Measurements from ENCODE around the gene BPIFB1. TPM values are rescaled to one million over a fixed set of nuclear protein-coding genes. Genes with fewer than 3 reads are reported as not detected.
A peak's percentile ranks its signal among the peaks of the same experiment; 100 is the strongest.

BPIFB1 gene
- total RNA-seq, 2 donors from 2014 or later: not detected

- H3K27me3 ChIP-seq: no peaks in the 10 kb centered on the region
- no peak overlapping the region for H3K27ac ChIP-seq
- H3K4me3 ChIP-seq: no peak overlapping the region
- no peaks in the 10 kb centered on the region for H3K4me1 ChIP-seq
- no peaks in the 10 kb centered on the region for H3K36me3 ChIP-seq (replicated peaks in 1 of 2; ENCODE audit: insufficient read depth in 1 of 2, low read depth in 2 of 2)
- intact Hi-C loops (cut with DNase I): loop anchor here (10.0 kb wide), 1 partner anchor 511 kb away; no protein-coding TSS in a partner anchor
- 73 to 81% methylated on average over 3 of the region's 3 CpGs for WGBS, 2 donors
- DNase-seq: no peak
- H3K9me3 ChIP-seq: no peaks in the 10 kb centered on the region
- TF ChIP-seq POLR2A (IDR thresholded peaks at IDR 0.05) (no peak), CTCF (IDR thresholded peaks at IDR 0.05) (no peak)
- no peak for ATAC-seq
Observed at GRCh38 chr20:33306228-33306627, 23.2 kb downstream of the BPIFB1 start.

- TF ChIP-seq POLR2A (IDR thresholded peaks at IDR 0.05) (no peak), CTCF (IDR thresholded peaks at IDR 0.05) (no peak)
- no peak overlapping the region for H3K27ac ChIP-seq
- no peaks in the 10 kb centered on the region for H3K9me3 ChIP-seq
- no peaks in the 10 kb centered on the region for H3K27me3 ChIP-seq
- 45 to 50% methylated on average over 1 to 2 of the region's 2 CpGs for WGBS, 2 donors
- H3K4me1 ChIP-seq: no peaks in the 10 kb centered on the region
- ATAC-seq: no peak
- no peaks in the 10 kb centered on the region for H3K36me3 ChIP-seq (replicated peaks in 1 of 2; ENCODE audit: insufficient read depth in 1 of 2, low read depth in 2 of 2)
- DNase-seq: no peak
- intact Hi-C loops (cut with DNase I): loop anchor here (10.0 kb wide), 1 partner anchor 512 kb away; no protein-coding TSS in a partner anchor
- no peak overlapping the region for H3K4me3 ChIP-seq
Observed at GRCh38 chr20:33306807-33307206, 23.8 kb downstream of the BPIFB1 start.

- Histone ChIP-seq H3K27ac (no peak overlapping the region), H3K36me3 (replicated peaks in 1 of 2; ENCODE audit: insufficient read depth in 1 of 2, low read depth in 2 of 2) (no peaks in the 10 kb centered on the region), H3K27me3 (no peaks in the 10 kb centered on the region), H3K4me1 (no peaks in the 10 kb centered on the region), H3K9me3 (no peaks in the 10 kb centered on the region), H3K4me3 (no peak overlapping the region)
- intact Hi-C loops (cut with DNase I): loop anchor here (10.0 kb wide), 1 partner anchor 514 kb away; no protein-coding TSS in a partner anchor
- no peak for TF ChIP-seq POLR2A (IDR thresholded peaks at IDR 0.05)
- TF ChIP-seq CTCF (IDR thresholded peaks at IDR 0.05): peak in 1 of 7 experiments; percentile 9
- ATAC-seq: no peak
- no peak for DNase-seq
- 77 to 88% methylated on average over 2 of the region's 2 CpGs for WGBS, 2 donors
Observed at GRCh38 chr20:33308668-33309067, 25.7 kb downstream of the BPIFB1 start.

GRCh38 chr20:33309631-33310030 lies 26.6 kb downstream of the BPIFB1 start:
- TF ChIP-seq POLR2A (IDR thresholded peaks at IDR 0.05) (no peak), CTCF (IDR thresholded peaks at IDR 0.05) (no peak)
- Histone ChIP-seq H3K4me1 (no peaks in the 10 kb centered on the region), H3K4me3 (no peak overlapping the region), H3K27me3 (no peaks in the 10 kb centered on the region), H3K36me3 (replicated peaks in 1 of 2; ENCODE audit: insufficient read depth in 1 of 2, low read depth in 2 of 2) (no peaks in the 10 kb centered on the region), H3K9me3 (no peaks in the 10 kb centered on the region), H3K27ac (no peak overlapping the region)
- intact Hi-C loops (cut with DNase I): loop anchor here (10.0 kb wide), 1 partner anchor 515 kb away; no protein-coding TSS in a partner anchor
- ATAC-seq (no peak), DNase-seq (no peak)
- WGBS, 2 donors: 18 to 29% methylated on average over 2 of the region's 2 CpGs

- Histone ChIP-seq H3K27me3 (no peaks in the 10 kb centered on the region), H3K36me3 (replicated peaks in 1 of 2; ENCODE audit: insufficient read depth in 1 of 2, low read depth in 2 of 2) (no peaks in the 10 kb centered on the region), H3K9me3 (no peaks in the 10 kb centered on the region), H3K4me3 (no peak overlapping the region), H3K27ac (no peak overlapping the region), H3K4me1 (no peaks in the 10 kb centered on the region)
- intact Hi-C loops (cut with DNase I): no loop called here
- TF ChIP-seq CTCF (IDR thresholded peaks at IDR 0.05) (no peak), POLR2A (IDR thresholded peaks at IDR 0.05) (no peak)
- DNase-seq: no peak
- no peak for ATAC-seq
- 53% methylated on average over 6 of the region's 6 CpGs for WGBS, 2 donors
Observed at GRCh38 chr20:33310327-33310899, 27.4 kb downstream of the BPIFB1 start.
